H1 (cell line): ENCODE results near the gene OGG1. TPM values are rescaled to one million over a fixed set of nuclear protein-coding genes. Genes with fewer than 3 reads are reported as not detected.

Experiments
- ASH2L ChIP-seq: fragments of 200-600, 300-600 bp; sonication (generic); IDR thresholded peaks from one replicate; pipeline ENCODE4 v1.7.1; 2017; ENCODE audit warnings: low read length
- CHD7 ChIP-seq: fragments of 300-600 bp; sonication (generic); IDR thresholded peaks from 2 replicates; pipeline ENCODE4 v1.7.1; 2012; ENCODE audit warnings: low read length, moderate library complexity, mild to moderate bottlenecking, inconsistent platforms; ENCODE audit not compliant: insufficient replicate concordance
- JUND ChIP-seq: IDR thresholded peaks from 2 replicates; pipeline ENCODE4 v1.6.1; 2011; ENCODE audit warnings: mild to moderate bottlenecking, improper control_type of control experiment, low read length
- KDM5A ChIP-seq: fragments of 200-600 bp; IDR thresholded peaks from 2 replicates; pipeline ENCODE4 v1.7.1; 2012; ENCODE audit warnings: mild to moderate bottlenecking, low read length, inconsistent platforms, mixed read lengths
- MAFK ChIP-seq: IDR thresholded peaks from 2 replicates; pipeline ENCODE4 v1.6.1; 2012; ENCODE audit warnings: low read depth, mild to moderate bottlenecking, improper control_type of control experiment, low read length
- NRF1 ChIP-seq: IDR thresholded peaks from 2 replicates; pipeline ENCODE4 v1.6.1; 2011; ENCODE audit warnings: mild to moderate bottlenecking, low read depth, low read length, improper control_type of control experiment
- RBBP5 ChIP-seq: IDR thresholded peaks from 2 replicates; pipeline ENCODE4 v1.7.1; 2012; ENCODE audit warnings: low read depth, mild to moderate bottlenecking, inconsistent platforms, low read length, moderate library complexity, borderline replicate concordance
- RFX5 ChIP-seq: IDR thresholded peaks from 2 replicates; pipeline ENCODE4 v1.6.1; 2011; ENCODE audit warnings: low read depth, low read length, improper control_type of control experiment, borderline replicate concordance
- SIX5 ChIP-seq: IDR thresholded peaks from 2 replicates; pipeline ENCODE4 v1.6.1; 2011; ENCODE audit warnings: mild to moderate bottlenecking, low read depth, low read length
- TAF1 ChIP-seq: IDR thresholded peaks from 2 replicates; pipeline ENCODE4 v1.6.1; 2011; ENCODE audit warnings: mild to moderate bottlenecking, low read depth, low read length
- polyA plus RNA-seq, 7 experiments: library from polyadenylated mRNA; depleted of rRNA in 3 of 7; stranded (reverse) in 5 of 7; unstranded in 2 of 7; fragments of >200 nt in 5 of 7; fragments of 200-250 nt in 2 of 7; gene quantifications; 1 replicate in 5 of 7; 2 replicates in 1 of 7; 4 replicates in 1 of 7; pipeline versions ENCODE4 v1.2.1 to v1.2.3, GENCODE V29; 2011 to 2013; ENCODE audit warnings: missing spikeins in 2 of 7, mixed read lengths in 2 of 7
- total RNA-seq: library from RNA; stranded (reverse); fragmentation: NEBNext Ultra II Directional; extraction: Animal tissue kit (Norgen Biotek cat#: 25700); gene quantifications from 2 replicates; pipeline ENCODE4 v1.2.1, GENCODE V29; 2021
- TF ChIP-seq, protein P1 (sequence below): IDR thresholded peaks from 2 replicates; pipeline ENCODE4 v1.6.1; 2012; ENCODE audit warnings: low read length, inconsistent platforms

OGG1 gene
- total and polyA plus RNA-seq, 2 of the 8 experiments (the other 6 are each of a cell fraction or from before 2014, with no cell fraction given), result 29.6 to 46.8 TPM

DNA sequence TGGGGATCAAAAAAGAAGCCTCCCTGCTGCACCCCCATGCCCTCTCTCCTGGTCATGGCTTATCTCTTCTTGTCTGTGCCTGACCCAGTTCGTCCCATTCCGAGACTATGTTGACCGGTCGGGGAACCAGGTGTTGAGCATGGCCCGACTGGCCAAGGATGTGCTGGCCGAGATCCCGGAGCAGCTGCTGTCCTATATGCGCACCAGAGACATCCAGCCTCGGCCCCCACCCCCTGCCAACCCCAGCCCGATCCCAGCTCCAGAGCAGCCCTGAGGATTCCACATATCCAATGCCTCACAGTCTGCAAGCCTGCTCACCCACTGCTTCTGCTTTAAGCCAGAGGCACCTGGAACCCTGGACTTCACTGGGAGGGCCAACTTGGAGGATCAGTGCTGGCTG, 20.3 kb upstream of the OGG1 start (continued):
- TF ChIP-seq KDM5A, result no peak
- TF ChIP-seq MAFK, result no peak
- no peak for TF ChIP-seq TAF1
- TF ChIP-seq CHD7, result no peak
- no peak for TF ChIP-seq RFX5
- no peak for TF ChIP-seq SIX5
- TF ChIP-seq, protein P1, sequence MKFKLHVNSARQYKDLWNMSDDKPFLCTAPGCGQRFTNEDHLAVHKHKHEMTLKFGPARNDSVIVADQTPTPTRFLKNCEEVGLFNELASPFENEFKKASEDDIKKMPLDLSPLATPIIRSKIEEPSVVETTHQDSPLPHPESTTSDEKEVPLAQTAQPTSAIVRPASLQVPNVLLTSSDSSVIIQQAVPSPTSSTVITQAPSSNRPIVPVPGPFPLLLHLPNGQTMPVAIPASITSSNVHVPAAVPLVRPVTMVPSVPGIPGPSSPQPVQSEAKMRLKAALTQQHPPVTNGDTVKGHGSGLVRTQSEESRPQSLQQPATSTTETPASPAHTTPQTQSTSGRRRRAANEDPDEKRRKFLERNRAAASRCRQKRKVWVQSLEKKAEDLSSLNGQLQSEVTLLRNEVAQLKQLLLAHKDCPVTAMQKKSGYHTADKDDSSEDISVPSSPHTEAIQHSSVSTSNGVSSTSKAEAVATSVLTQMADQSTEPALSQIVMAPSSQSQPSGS, result no peak
- TF ChIP-seq NRF1, result no peak
- TF ChIP-seq ASH2L, result no peak
- no peak for TF ChIP-seq JUND
- TF ChIP-seq RBBP5, result no peak
